GM21825 (cell line): Measurements from ENCODE around the gene IGFL3.
"Not testable (repeated sequence)": the region's sequence is repeated elsewhere in the genome, so short reads cannot be mapped to it uniquely, and the experiment has no call there.

ENCODE experiments used
- ATAC-seq: cut with Tn5 transposase; IDR thresholded peaks from one replicate; pipeline ENCODE4 v1.9.1; 2021; ENCODE audit warnings: mild to moderate bottlenecking, moderate library complexity; ENCODE audit not compliant: unreplicated experiment

IGFL3 gene

GRCh38 chr19:46124638-46125115 lies at the start of gene IGFL3:
IGFL3 (minus strand) TSS chr19:46124688; CDS start chr19:46124649, 39 bp downstream.
- no peak for ATAC-seq

GRCh38 chr19:46173886-46174480 lies 49.5 kb upstream of the IGFL3 start:
- no peak for ATAC-seq

- no peak for ATAC-seq
These were observed 38.2 kb upstream of the IGFL3 start for GRCh38 chr19:46162731-46163130.

- ATAC-seq, result not testable (repeated sequence)
These were observed 37.3 kb upstream of the IGFL3 start for GRCh38 chr19:46161642-46162257.

GRCh38 chr19:46160233-46160775 lies 35.8 kb upstream of the IGFL3 start:
- no peak for ATAC-seq

GRCh38 chr19:46159418-46160232 lies 35.1 kb upstream of the IGFL3 start:
- ATAC-seq, result no peak

- no peak for ATAC-seq
These were observed 30.7 kb upstream of the IGFL3 start for GRCh38 chr19:46155237-46155636.

- ATAC-seq, result no peak
These were observed 26.1 kb upstream of the IGFL3 start for GRCh38 chr19:46150606-46151005.

GRCh38 chr19:46147791-46148288 lies 23.4 kb upstream of the IGFL3 start, which contains the start of gene IGFL2:
IGFL2 (plus strand) TSS chr19:46148238; CDS start chr19:46148279, 41 bp downstream.
- ATAC-seq, result no peak

- no peak for ATAC-seq
These were observed 22.8 kb upstream of the IGFL3 start for GRCh38 chr19:46147166-46147740.

GRCh38 chr19:46144756-46145155 lies 20.3 kb upstream of the IGFL3 start:
- ATAC-seq, result no peak

GRCh38 chr19:46142294-46142693 lies 17.8 kb upstream of the IGFL3 start:
- no peak for ATAC-seq

GRCh38 chr19:46141421-46141820 lies 16.9 kb upstream of the IGFL3 start:
- no peak for ATAC-seq

GRCh38 chr19:46137915-46138473 lies 13.5 kb upstream of the IGFL3 start:
- no peak for ATAC-seq

- ATAC-seq, result no peak
These were observed 10.0 kb upstream of the IGFL3 start for GRCh38 chr19:46134527-46134926.

- ATAC-seq, result no peak
These were observed 9.3 kb upstream of the IGFL3 start for GRCh38 chr19:46133777-46134241.

GRCh38 chr19:46133101-46133627 lies 8.7 kb upstream of the IGFL3 start:
- ATAC-seq, result no peak

GRCh38 chr19:46132508-46133100 lies 8.1 kb upstream of the IGFL3 start:
- ATAC-seq, result no peak

GRCh38 chr19:46131485-46132143 lies 7.1 kb upstream of the IGFL3 start:
- no peak for ATAC-seq
